T follicular helper cell (primary cell): ENCODE data around the gene KLHL21.
"Not testable (repeated sequence)": the region's sequence is repeated elsewhere in the genome, so short reads cannot be mapped to it uniquely, and the experiment has no call there.

Source experiments
- DNase-seq: peaks from one replicate; pipeline ENCODE4 v3.0.0-alpha.2; 2020; ENCODE audit warnings: low read depth

The KLHL21 gene

DNA sequence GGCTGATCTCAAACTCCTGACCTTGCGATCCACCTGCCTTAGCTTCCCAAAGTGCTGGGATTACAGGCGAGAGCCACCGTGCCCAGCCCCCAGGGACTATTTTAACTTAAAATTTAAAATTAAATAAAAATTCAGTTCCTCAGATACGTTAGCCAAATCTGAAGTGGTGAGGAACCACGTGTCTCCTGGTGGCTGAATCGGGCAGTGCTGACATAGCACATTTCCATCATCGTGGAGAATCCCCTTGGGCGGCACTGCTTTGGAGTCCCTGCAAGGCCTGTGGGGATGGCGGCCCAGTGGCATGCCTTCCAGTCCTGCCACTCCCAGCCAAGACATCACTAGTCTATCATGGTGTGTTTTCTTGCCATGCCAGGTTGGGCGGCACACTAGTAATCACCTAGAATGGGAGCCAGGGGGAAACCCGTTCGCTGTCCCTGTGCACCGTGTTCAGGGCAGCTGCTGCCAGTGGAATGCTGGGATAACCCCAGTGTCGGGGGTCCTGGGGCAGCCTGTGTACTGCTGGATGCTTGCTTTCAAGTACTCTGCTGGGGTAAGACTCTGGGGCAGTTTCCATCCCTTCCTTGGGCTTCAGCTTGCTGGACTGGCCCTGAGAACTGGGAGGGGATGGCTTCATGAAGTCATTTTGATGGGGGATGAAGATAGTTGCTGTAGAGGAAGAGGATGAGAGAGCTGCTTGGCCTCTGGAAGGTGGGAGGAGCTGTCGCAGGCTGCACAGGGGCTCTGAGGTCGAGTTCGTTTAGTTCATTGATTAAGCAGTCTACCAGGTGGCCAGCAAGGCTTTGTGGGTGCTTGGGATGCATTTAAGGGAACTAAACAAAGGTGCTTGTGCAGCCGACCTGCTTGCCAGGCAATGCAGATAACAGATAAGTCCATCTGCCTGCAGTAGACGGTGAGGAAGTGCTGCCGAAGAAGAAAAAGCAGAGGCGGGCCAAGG is 18.3 kb downstream of the KLHL21 start:
- DNase-seq = no peak

DNA sequence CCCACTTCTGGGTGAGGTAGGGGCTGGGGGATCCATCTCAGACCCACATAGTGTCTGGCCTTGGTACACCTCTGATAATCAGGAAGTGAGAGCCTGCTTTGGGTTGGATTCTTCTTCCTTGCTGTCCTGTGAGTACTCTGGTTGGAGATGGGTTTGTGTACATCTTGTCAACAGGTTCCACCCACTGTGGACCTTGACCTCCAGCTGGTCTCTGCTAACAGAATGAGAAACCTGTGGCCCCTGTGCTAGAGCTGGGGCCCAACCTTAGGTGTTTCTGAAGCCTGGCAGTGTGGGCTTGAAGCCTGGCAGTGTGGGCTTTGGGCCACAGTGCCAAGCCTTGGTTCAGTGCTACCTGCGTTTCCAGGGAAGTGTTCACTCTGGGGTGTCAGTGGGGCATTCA is 20.3 kb downstream of the KLHL21 start:
- no peak for DNase-seq

DNA sequence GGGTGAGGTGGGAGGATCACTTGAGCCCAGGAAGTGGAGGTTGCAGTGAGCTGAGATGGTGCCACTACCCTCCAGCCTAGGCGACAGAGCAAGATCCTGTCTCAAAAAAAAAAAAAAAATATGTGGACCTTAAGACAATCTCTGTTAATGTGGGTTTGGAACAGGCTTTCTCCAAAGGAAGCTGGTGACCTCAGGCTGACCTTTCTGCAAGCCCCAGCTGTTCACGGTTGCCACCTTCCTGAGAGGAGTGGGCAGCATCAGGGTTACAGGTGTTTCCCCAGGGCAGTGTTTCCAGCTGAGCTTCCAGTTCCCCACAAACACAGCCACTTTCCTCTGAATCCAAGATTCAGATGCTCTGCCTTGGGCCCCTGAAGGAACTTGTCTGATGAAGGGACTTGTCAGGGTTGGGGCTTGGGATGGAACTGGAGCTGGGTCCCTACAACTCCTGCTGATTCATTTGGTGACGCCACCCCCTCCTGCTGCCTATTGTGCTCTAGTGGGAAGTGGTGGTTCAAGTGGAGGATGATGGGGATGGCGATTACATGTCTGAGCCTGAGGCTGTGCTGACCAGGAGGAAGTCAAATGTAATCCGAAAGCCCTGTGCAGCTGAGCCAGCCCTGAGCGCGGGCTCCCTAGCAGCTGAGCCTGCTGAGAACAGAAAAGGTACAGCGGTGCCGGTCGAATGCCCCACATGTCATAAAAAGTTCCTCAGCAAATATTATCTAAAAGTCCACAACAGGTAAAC is 20.9 kb downstream of the KLHL21 start:
- DNase-seq = no peak

DNA sequence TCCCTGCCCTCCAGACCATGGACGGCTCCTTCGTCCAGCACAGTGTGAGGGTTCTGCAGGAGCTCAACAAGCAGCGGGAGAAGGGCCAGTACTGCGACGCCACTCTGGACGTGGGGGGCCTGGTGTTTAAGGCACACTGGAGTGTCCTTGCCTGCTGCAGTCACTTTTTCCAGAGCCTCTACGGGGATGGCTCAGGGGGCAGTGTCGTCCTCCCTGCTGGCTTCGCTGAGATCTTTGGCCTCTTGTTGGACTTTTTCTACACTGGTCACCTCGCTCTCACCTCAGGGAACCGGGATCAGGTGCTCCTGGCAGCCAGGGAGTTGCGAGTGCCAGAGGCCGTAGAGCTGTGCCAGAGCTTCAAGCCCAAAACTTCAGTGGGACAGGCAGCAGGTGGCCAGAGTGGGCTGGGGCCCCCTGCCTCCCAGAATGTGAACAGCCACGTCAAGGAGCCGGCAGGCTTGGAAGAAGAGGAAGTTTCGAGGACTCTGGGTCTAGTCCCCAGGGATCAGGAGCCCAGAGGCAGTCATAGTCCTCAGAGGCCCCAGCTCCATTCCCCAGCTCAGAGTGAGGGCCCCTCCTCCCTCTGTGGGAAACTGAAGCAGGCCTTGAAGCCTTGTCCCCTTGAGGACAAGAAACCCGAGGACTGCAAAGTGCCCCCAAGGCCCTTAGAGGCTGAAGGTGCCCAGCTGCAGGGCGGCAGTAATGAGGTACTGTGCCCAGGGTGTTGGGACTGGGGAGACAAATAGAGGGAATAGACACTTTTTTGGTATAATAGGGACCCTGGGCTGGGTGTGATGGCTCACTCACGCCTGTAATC is 21.9 kb downstream of the KLHL21 start:
- no peak for DNase-seq

DNA sequence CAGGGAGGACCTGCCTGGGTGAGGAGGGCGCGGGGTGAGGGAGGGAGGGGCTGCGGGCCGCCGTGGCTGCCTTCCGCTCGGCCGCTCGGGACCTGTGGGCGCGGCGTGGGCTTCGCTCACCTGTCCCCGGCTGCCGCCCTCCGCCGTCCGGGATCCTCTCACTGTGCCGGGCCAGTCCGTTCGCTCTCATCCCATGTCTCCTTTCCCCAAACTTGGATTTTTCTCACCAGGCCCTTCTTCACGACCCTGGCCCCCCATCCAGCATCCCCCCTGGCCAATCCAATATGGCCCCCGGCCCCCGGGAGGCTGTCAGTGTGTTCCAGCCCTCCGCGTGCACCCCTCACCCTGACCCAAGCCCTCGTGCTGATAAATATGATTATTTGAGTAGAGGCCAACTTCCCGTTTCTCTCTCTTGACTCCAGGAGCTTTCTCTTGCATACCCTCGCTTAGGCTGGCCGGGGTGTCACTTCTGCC is 22.5 kb downstream of the KLHL21 start:
- DNase-seq = no peak

DNA sequence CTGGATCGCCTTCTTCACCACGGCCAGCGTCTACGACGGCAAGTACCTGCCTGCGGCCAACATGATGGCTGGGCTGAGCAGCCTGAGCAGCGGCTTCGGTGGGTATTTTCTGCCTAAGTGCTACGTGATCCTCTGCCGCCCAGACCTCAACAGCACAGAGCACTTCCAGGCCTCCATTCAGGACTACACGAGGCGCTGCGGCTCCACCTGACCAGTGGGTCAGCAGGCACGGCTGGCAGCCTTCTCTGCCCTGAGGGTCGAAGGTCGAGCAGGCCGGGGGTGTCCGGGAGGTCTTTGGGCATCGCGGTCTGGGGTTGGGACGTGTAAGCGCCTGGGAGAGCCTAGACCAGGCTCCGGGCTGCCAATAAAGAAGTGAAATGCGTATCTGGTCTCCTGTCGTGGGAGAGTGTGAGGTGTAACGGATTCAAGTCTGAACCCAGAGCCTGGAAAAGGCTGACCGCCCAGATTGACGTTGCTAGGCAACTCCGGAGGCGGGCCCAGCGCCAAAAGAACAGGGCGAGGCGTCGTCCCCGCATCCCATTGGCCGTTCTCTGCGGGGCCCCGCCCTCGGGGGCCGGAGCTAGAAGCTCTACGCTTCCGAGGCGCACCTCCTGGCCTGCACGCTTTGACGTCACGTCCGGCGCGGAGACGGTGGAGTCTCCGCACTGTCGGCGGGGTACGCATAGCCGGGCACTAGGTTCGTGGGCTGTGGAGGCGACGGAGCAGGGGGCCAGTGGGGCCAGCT is 23.1 kb downstream of the KLHL21 start, which contains the start of gene ZBTB48:
Gene ZBTB48 (plus strand): TSS at position 621 of the 745 bp plus-strand sequence. CDS start 616 bp downstream, outside the sequence.
- DNase-seq = peak; percentile 95

DNA sequence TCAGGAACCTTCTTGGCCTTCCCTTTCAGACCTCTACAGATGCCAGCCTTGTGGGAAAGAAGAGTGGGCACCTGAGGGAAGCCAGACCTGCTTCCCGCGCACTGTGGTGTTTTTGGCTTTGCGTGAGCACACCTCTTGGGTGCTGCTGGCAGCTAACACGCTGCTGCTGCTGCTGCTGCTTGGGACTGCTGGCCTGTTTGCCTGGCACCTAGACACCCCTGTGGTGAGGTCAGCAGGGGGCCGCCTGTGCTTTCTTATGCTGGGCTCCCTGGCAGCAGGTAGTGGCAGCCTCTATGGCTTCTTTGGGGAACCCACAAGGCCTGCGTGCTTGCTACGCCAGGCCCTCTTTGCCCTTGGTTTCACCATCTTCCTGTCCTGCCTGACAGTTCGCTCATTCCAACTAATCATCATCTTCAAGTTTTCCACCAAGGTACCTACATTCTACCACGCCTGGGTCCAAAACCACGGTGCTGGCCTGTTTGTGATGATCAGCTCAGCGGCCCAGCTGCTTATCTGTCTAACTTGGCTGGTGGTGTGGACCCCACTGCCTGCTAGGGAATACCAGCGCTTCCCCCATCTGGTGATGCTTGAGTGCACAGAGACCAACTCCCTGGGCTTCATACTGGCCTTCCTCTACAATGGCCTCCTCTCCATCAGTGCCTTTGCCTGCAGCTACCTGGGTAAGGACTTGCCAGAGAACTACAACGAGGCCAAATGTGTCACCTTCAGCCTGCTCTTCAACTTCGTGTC is 23.9 kb downstream of the KLHL21 start:
- no peak for DNase-seq

DNA sequence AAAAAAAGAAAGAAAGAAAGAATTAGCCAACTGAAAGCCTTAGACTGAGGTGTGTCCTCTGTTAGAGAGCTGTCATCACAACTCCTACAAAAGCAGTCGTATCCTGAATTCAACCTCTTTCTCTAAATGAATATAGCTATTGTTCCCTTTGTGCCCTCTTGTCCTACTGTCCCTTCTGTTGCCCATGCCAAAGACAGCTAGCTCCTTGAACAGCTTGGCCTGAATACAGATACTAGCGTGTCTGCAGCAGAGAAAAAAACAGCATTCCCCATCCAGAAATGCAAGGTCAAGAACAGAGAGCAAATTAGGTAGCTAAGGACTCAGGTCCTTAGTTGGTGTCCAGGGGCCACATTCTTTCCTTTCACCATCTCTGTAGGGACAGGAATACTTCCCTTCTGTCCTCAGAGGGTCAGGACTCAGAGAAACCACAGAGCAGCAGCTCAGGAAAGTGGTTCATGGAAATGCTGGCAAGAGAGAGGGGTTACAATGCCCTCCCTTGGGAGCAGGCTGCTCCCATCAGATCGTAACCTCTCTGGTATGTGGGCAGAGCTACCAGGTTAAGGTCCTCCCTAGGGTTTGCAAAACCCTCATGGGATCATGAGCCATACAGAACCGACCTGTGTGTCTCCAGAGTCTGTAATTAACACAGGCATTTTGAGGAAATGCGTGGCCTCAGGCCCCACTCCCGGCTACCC is 24.7 kb downstream of the KLHL21 start:
- DNase-seq = no peak

DNA sequence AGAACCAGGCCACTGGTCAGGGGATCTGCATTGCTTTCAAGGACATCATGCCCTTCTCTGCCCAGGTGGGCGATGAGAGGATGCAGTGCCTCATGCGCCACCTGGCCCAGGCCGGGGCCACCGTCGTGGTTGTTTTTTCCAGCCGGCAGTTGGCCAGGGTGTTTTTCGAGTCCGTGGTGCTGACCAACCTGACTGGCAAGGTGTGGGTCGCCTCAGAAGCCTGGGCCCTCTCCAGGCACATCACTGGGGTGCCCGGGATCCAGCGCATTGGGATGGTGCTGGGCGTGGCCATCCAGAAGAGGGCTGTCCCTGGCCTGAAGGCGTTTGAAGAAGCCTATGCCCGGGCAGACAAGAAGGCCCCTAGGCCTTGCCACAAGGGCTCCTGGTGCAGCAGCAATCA is 27.9 kb downstream of the KLHL21 start:
- DNase-seq = no peak

DNA sequence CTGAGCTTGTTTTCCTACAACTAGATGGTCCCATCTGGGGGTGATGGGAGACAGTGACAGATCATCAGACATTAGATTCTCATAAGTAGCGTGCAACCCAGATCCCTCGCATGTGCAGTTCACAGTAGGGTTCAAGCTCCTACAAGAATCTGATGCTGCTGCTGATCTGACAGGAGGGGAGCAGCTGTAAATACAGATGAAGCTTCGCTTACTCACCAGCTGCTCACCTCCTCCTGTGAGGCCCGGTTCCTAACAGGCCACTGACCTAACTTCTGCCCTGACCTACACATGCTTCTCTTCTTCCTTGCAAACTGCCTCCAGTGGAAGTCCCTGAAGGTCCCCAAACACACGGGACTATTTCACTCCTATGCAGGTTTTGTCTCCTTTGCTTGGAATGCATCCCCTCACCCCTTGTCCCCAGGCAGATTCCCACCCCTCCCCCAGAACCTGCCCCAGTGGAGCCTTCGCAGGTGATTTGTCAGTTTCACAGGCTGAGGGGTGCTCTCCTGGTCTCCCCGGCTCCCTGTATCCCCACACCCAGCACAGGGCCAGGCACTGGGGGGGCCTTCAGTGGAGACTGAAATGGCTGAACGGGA is 28.5 kb downstream of the KLHL21 start:
- DNase-seq = no peak

DNA sequence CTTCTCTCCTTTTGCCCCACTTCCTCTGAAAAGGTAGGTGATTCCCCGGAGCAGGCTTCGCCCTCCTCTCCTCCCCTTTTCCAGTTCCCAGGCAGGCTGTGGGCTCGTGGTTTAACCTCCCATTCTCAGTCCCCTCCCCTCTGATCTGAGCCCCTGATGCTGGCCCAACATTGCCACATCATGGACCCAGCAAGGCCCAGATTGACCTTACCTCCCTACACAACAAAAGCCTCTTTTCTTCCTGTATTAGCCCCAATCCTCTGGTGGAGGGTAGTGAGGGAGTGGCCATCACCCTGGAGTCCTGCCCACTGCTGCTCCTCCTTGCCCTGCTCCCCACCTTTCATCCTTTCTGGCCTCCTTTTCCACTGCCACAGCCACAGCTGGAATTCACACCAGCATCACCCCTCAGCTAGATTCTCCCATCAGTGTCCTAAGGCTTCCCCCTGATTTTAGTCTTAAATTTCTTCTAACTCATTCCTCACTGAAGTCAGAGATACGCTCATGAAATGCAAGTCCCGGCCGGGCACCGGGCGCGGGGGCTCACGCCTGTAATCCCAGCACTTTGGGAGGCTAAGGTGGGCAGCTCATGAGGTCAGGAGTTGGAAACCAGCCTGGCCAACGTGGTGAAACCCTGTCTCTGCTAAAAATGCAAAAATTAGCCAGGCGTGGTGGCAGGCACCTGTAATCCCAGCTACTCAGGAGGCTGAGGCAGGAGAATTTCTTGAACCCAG is 29.9 kb downstream of the KLHL21 start:
- no peak for DNase-seq

DNA sequence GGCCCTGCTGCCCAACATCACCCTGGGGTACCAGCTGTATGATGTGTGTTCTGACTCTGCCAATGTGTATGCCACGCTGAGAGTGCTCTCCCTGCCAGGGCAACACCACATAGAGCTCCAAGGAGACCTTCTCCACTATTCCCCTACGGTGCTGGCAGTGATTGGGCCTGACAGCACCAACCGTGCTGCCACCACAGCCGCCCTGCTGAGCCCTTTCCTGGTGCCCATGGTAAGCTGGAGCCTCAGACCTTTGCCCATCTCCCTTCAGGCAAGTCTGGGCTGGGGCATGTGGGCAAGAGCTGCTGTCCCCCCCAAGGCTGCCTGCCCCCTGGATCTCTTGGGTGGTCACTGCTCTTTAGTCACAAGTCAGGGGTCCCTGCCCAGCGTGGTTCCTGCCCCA is 31.7 kb downstream of the KLHL21 start:
- DNase-seq = no peak

DNA sequence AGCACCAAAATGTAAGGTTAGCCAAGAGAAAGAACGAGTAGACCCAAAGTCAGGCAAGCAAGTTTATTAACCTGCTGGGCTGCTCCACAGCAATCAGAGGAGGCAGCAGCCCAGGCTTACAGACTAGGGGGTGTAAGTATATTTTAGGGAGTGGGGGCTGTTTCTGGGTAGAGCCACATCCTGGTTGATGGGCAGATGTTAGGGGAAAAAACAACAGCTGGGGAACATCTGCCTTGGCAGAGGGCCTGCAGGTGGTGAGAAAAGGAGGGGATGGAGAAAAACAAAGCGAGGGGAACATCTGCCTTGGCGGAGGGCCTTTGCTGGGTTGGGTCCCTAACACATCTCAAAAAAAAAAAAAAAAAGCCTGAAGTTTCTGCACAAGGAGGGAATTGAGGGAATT is 32.6 kb downstream of the KLHL21 start:
- DNase-seq = no peak

DNA sequence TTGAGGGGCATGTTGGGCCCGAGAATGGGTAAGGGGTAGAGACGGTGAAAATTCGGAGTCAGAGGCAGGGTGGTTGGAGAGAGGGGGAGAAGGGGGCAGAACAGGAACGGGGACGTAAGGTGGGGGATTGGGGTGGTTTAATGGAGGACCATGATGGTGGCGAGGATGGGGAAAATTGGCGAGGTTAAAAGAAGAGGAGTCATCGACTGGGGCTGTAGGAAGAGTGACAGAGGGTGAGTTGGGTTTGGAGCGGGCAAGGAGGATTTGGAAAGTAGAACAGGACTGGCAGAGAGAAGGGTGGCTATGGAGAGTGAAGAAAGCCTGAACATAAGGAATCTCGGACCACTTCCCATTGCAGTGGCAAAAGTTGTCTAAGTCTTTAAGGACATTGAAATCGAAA is 33.6 kb downstream of the KLHL21 start:
- no peak for DNase-seq

DNA sequence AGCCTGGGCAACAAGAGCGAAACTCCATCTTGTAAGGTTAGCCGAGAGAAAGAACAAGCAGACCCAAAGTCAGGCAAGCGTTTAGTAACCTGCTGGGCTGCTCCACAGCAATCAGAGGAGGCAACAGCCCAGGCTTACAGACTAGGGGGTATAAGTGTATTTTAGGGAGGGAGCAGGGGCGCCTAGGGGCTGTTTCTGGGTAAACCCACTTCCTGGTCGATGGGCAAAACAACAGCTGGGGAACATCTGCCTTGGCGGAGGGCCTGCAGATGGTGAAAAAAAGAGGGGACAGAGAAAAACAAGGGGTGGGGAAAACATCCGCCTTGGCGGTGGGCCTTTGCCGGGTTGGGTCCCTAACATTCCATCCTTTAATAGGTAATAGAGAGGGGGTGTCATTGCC is 42.4 kb downstream of the KLHL21 start:
- no peak for DNase-seq

DNA sequence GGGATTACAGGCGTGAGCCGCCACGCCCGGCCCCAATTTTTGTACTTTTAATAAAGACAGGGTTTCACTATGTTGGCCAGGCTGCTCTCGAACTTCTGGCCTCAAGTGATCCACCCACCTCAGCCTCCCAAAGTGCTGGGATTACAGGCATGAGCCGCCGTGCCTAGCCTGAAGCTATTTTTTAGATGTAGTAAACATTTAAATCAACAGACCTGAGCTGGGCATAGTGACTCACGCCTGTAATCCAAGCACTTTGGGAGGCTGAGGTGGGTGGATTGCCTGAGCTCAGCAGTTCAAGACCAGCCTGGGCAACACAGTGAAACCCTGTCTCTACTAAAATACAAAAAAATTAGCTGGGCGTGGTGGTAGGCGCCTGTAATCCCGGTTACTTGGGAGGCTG is 43.5 kb downstream of the KLHL21 start:
- DNase-seq = not testable (repeated sequence)

DNA sequence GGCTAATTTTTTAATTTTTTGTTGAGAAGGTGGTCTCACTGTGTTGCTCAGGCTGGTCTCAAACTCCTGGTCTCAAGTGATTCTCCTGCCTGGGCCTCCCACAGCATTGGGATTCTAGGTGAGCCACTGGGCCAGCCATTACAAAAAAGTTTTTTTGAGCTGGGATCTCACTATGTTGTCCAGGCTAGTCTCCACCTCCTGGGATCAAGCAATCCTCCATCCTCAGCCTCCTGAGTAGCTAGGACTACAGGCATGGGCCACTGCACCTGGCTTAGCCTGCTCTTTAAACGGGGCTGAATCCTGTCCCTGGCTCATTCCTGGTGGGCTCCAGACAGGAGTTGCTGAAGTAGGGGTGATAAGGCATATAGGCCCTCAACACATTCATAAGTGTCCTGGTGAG is 45.1 kb downstream of the KLHL21 start:
- DNase-seq = no peak

DNA sequence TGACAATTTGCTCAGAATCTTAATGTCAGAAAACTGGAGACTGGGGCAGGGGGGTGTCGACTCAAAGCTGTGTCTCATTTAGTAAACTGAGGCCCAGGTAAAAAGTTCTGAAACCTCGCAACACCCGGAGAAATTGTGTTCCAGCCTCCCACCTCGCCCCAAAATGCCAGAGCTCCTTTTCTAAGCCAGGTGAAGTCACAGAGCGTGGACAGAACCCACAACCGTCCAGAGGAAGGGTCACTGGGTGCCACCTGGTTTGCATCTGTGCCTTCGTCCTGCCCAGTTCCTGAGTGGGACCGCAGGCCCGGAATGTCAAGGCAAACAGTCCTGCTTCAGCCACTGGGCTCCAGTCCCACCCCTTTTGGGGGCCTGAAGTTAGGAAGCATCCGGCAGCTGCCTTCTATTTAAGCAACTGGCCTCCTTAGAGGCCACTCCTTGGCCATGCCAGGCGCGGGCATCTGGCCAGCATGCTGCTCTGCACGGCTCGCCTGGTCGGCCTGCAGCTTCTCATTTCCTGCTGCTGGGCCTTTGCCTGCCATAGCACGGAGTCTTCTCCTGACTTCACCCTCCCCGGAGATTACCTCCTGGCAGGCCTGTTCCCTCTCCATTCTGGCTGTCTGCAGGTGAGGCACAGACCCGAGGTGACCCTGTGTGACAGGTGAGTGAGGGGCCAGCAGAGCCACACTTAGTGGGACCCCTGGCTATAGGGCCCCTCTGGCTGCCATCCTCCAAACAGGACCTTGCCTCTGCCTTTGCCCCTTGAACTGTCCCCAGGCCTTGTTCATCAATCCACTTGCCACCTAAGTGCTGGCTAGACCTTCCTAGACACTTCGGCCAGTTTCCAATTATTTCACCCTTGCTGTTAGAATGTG is 47.5 kb downstream of the KLHL21 start, which contains the start of gene TAS1R1:
Gene TAS1R1 (plus strand): TSS at position 401 of the 872 bp plus-strand sequence. CDS start 67 bp downstream, at position 468.
- DNase-seq = no peak
